ENCODE results near the gene VKORC1L1. TPM values are rescaled to one million over a fixed set of nuclear protein-coding genes. Genes with fewer than 3 reads are reported as not detected.

Gene VKORC1L1
- total RNA-seq, 1 donor = 19.9 TPM

GRCh38 chr7:65975814-65976445, 103.1 kb downstream of the VKORC1L1 start:
- no peak overlapping the region for H3K4me3 ChIP-seq (ENCODE audit: low read depth, low read length)
- no peak for DNase-seq (ENCODE audit: low read depth)
- no peak for TF ChIP-seq CTCF (IDR thresholded peaks at IDR 0.05; ENCODE audit: insufficient read depth, low read depth, low read length)

DNA sequence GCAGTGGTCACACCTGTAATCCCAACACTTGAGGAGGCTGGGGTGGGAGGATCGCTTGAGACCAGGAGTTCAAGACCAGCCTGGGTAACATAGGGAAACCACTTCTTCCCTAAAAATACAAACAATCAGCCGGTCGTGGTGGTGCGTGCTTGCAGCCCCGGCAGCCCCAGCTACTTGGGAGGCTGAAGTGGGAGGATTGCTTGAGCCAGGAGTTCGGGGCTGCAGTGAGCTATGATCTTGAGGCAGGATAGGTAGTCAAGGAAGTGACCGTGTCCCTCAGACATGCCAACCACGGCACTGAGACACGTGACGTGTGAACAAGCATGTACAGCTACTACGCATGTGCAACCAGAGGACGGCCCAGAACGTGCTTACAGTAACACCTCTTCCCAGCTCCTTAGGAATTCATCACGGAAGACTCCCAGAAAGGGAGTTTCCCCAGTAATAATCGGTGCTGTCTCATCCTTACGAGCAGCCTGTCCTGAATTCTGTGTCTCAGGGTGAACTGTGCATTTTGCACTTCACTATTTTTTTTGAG, 103.9 kb downstream of the VKORC1L1 start:
- DNase-seq (ENCODE audit: low read depth) = no peak
- H3K4me3 ChIP-seq (ENCODE audit: low read depth, low read length) = no peak overlapping the region
- no peak for TF ChIP-seq CTCF (IDR thresholded peaks at IDR 0.05; ENCODE audit: insufficient read depth, low read depth, low read length)

DNA sequence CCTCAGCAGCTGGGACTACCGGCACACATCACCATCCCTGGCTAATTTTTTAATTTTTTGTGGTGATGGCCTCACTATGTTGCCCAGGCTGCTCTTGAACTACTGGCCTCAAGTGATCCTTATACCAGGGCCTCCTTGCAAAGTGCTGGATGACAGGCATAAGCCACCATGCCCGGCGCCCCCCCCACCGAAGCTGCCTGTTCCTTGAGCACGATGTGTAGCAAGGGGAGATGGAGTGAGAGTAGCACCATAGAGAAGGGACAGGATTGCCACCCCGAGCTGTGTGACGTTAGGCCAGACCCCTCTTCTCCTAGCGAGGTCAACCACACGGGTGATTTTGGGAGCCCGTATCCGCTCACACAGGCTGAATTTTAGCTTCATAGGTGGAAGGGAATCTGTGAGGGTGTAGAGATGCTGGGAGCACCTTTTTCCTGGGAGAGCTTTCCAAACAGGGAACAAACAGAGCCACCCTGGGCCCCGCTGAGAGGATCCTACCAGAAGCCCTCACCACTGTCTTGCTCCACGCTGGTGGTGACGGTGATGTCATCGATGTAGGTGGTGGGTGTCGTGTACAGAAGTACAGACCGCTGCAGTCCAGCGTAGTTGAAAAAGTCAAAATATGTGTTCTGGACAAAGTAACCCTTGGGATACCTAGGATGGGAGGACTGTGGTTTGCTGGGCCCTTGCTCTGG, 106.2 kb downstream of the VKORC1L1 start:
- no peak overlapping the region for H3K4me3 ChIP-seq (ENCODE audit: low read depth, low read length)
- no peak for DNase-seq (ENCODE audit: low read depth)
- no peak for TF ChIP-seq CTCF (IDR thresholded peaks at IDR 0.05; ENCODE audit: insufficient read depth, low read depth, low read length)

GRCh38 chr7:65979583-65980477, 107.0 kb downstream of the VKORC1L1 start:
- no peak overlapping the region for H3K4me3 ChIP-seq (ENCODE audit: low read depth, low read length)

DNA sequence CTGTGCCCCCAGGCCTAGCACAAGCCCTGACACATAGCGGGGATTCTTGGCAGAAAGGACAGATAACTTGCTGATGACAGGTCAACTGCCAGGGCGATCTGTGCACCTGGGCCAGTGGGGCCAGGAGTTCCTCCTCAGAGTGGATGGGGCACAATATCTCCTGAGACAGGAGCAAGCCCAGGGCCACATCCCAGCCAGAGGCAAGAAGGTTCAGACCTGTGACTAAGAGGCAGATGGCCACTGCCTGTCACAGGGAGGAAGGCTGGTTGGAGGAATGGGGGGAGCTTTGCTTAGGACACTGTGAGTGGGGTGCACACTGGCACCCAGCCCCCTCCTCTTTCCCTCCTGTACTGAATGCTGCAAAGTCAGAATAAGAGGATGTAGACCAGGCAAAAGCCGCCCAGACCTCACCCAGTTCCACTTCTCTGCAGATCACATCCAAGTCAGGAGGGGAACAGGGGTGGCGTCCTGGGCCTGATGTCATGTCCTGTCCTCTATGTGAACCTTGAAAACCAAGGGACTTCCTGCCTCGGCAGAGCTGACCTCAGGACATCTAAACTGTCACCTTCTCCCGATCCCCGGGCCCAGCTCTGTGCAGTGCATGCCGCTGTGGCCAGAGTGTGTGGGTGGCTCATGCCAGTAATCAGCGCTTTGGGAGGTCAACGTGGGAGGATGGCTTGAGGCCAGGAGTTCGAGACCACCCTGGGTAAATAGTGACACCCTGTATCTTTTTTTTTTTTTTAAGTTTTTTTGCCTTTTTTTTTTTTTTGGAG, 107.8 kb downstream of the VKORC1L1 start:
- H3K4me3 ChIP-seq (ENCODE audit: low read depth, low read length) = peak overlapping the region; percentile 82
- DNase-seq (ENCODE audit: low read depth) = peak; percentile 23
- no peak for TF ChIP-seq CTCF (IDR thresholded peaks at IDR 0.05; ENCODE audit: insufficient read depth, low read depth, low read length)

More at GRCh38 chr7:65979583-65980477, 107.0 kb downstream of the VKORC1L1 start:
- no peak for DNase-seq (ENCODE audit: low read depth)
- TF ChIP-seq CTCF (IDR thresholded peaks at IDR 0.05; ENCODE audit: insufficient read depth, low read depth, low read length) = no peak

All from fibroblast of villous mesenchyme (primary cell).